Measurements from ENCODE around the gene GSC2. TPM values are rescaled to one million over a fixed set of nuclear protein-coding genes. Genes with fewer than 3 reads are reported as not detected.

The GSC2 gene, protein sequence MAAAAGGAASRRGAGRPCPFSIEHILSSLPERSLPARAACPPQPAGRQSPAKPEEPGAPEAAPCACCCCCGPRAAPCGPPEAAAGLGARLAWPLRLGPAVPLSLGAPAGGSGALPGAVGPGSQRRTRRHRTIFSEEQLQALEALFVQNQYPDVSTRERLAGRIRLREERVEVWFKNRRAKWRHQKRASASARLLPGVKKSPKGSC
- not detected for polyA plus RNA-seq (2013, experiment 1 of 4)
- not detected for polyA plus RNA-seq (2013, experiment 2 of 4)
- polyA plus RNA-seq (2013, experiment 3 of 4) = not detected
- polyA plus RNA-seq (2013, experiment 4 of 4) = not detected

- H3K4me1 ChIP-seq (ENCODE audit: control insufficient read depth, insufficient read depth, low read length) = no peaks in the 10 kb centered on the region
- no peak within 1 kb of the TSS for H3K27ac ChIP-seq (ENCODE audit: insufficient read depth, low read depth, low read length, poor library complexity, severe bottlenecking)
- 4% methylated on average over 59 of the region's 59 CpGs for WGBS, 2 experiments
- H3K27me3 ChIP-seq (ENCODE audit: control insufficient read depth, insufficient read depth, low read length, poor library complexity, severe bottlenecking) = peaks cover 86% of the 10 kb centered on the region
- no peak within 1 kb of the TSS for H3K4me3 ChIP-seq (ENCODE audit: insufficient read depth, low read depth, low read length)
- H3K36me3 ChIP-seq (ENCODE audit: control insufficient read depth, insufficient read depth, low read length) = no peaks in the 10 kb centered on the region
- H3K9me3 ChIP-seq (ENCODE audit: control insufficient read depth, low read length) = no peaks in the 10 kb centered on the region
Observed at GRCh38 chr22:19149991-19150390, at the start of gene GSC2. Gene GSC2, minus strand, starts transcription at chr22:19150292. Its CDS starts 9 bp downstream, at chr22:19150283.

DNA sequence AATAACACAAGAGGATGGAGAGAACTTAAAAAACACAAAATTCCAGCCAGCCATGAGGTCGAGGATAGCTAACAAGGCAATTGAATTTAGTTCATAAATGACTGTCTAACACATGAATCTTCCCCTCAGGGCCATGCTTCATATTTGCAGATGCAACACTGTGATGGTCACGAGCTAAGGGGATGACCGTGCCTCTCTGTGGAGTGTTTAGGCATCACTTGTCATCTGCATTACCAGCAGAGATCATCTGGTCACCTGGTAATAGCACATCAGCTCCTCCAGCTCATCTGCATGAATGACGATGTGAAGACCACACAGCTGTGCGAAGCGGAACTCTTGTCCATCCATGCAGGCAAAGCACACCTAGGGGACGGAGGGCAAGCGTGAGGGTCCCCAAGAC lies 49.4 kb upstream of the GSC2 start:
- Histone ChIP-seq H3K4me3 (ENCODE audit: insufficient read depth, low read depth, low read length) (no peak overlapping the region), H3K4me1 (ENCODE audit: control insufficient read depth, insufficient read depth, low read length) (no peaks in the 10 kb centered on the region), H3K27ac (ENCODE audit: insufficient read depth, low read depth, low read length, poor library complexity, severe bottlenecking) (no peak overlapping the region), H3K27me3 (ENCODE audit: control insufficient read depth, insufficient read depth, low read length, poor library complexity, severe bottlenecking) (no peaks in the 10 kb centered on the region), H3K36me3 (ENCODE audit: control insufficient read depth, insufficient read depth, low read length) (no peaks in the 10 kb centered on the region), H3K9me3 (ENCODE audit: control insufficient read depth, low read length) (no peaks in the 10 kb centered on the region)
- 96 to 97% methylated on average over 8 of the region's 8 CpGs for WGBS, 2 experiments

DNA sequence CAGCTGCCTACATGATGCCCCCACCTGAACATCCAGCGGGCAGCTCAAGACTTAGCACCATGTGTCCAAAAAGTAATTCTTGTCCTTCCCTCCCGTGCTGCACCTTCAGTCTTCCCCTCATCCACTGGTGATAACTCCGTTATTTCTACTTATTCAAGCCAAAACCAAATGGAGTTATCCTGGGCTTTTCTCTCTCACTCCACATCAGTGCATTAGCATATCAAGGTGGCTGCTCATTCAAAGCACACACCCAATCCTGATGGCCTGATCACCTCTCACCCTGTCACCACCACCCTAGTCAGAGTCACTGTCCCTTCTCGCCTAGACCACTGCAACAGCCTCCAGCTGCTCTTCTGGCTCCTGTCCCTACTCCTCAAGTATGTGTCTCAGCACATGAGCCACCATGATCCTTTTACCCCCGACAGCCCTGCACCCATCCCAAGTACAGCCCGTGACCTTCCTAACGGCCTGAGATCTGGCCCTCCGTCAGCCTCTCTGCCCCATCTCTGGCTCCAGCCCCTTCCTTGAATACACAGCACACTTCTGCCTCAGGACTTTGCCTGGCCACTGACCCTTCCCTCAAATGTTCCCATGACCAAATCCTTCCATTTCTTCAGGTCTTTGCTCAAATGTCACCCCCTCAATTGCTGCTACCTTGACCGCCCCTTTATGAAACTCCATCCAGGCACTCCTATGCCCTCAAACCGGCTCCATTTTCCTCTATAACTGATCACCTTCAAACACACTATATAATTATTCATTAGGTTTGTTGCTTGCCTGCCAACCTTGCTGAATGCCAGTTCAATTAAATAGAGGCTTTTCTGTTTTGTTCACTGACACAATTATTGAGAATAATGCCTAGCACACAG lies 48.1 kb upstream of the GSC2 start:
- no peak overlapping the region for H3K27ac ChIP-seq (ENCODE audit: insufficient read depth, low read depth, low read length, poor library complexity, severe bottlenecking)
- H3K4me3 ChIP-seq (ENCODE audit: insufficient read depth, low read depth, low read length) = no peak overlapping the region
- no peaks in the 10 kb centered on the region for H3K9me3 ChIP-seq (ENCODE audit: control insufficient read depth, low read length)
- H3K27me3 ChIP-seq (ENCODE audit: control insufficient read depth, insufficient read depth, low read length, poor library complexity, severe bottlenecking) = no peaks in the 10 kb centered on the region
- H3K36me3 ChIP-seq (ENCODE audit: control insufficient read depth, insufficient read depth, low read length) = no peaks in the 10 kb centered on the region
- 93% methylated on average over 10 of the region's 10 CpGs for WGBS, 2 experiments
- H3K4me1 ChIP-seq (ENCODE audit: control insufficient read depth, insufficient read depth, low read length) = no peaks in the 10 kb centered on the region

- H3K4me3 ChIP-seq (ENCODE audit: insufficient read depth, low read depth, low read length) = no peak overlapping the region
- H3K27ac ChIP-seq (ENCODE audit: insufficient read depth, low read depth, low read length, poor library complexity, severe bottlenecking) = no peak overlapping the region
- WGBS, 2 experiments = 88 to 89% methylated on average over 11 of the region's 11 CpGs
- H3K36me3 ChIP-seq (ENCODE audit: control insufficient read depth, insufficient read depth, low read length) = no peaks in the 10 kb centered on the region
- H3K27me3 ChIP-seq (ENCODE audit: control insufficient read depth, insufficient read depth, low read length, poor library complexity, severe bottlenecking) = no peaks in the 10 kb centered on the region
- H3K4me1 ChIP-seq (ENCODE audit: control insufficient read depth, insufficient read depth, low read length) = no peaks in the 10 kb centered on the region
- no peaks in the 10 kb centered on the region for H3K9me3 ChIP-seq (ENCODE audit: control insufficient read depth, low read length)
Observed at GRCh38 chr22:19196841-19197612, 46.9 kb upstream of the GSC2 start.

GRCh38 chr22:19195796-19196731 lies 46.0 kb upstream of the GSC2 start:
- Histone ChIP-seq H3K27ac (ENCODE audit: insufficient read depth, low read depth, low read length, poor library complexity, severe bottlenecking) (no peak overlapping the region), H3K4me3 (ENCODE audit: insufficient read depth, low read depth, low read length) (no peak overlapping the region), H3K4me1 (ENCODE audit: control insufficient read depth, insufficient read depth, low read length) (no peaks in the 10 kb centered on the region), H3K9me3 (ENCODE audit: control insufficient read depth, low read length) (no peaks in the 10 kb centered on the region), H3K36me3 (ENCODE audit: control insufficient read depth, insufficient read depth, low read length) (no peaks in the 10 kb centered on the region), H3K27me3 (ENCODE audit: control insufficient read depth, insufficient read depth, low read length, poor library complexity, severe bottlenecking) (no peaks in the 10 kb centered on the region)
- WGBS, 2 experiments = 94 to 95% methylated on average over 23 of the region's 23 CpGs

DNA sequence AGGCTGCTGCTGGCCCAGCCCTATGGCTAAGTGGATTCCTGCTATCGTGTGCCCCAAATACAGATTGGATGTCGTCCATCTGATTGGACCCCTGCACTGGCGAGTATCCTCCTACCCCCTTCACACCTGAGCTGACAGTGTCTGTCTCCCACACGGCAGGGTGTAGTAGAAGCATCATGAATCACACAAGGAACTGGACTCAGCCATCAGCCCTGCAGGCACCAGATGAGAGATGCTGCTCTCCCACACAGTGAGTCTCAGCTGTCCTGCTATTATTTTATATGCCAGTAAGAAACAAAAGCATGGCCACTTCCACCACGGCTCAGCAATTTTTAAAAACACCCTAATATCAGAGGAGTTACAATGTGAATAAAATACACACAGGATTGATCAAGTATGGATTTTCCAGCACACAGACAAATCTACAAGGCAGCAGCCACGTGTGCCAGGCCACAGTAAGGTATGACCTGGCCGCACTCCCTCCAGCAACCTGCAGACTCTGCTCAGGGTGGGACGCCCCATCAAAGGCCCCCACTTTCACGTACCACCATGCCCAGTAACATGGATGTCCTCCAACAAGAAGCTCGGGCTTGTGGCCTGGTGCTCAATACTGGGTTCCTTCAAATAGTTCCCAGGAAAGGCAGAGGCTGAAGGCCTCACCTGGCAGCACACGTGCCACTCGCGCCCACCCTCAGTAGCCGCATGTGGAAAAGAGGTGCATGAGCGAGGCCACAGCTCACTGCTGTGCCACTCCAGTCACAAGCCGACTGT lies 44.9 kb upstream of the GSC2 start:
- WGBS, 2 experiments = 94% methylated on average over 16 of the region's 16 CpGs
- Histone ChIP-seq H3K27ac (ENCODE audit: insufficient read depth, low read depth, low read length, poor library complexity, severe bottlenecking) (no peak overlapping the region), H3K4me1 (ENCODE audit: control insufficient read depth, insufficient read depth, low read length) (no peaks in the 10 kb centered on the region), H3K36me3 (ENCODE audit: control insufficient read depth, insufficient read depth, low read length) (no peaks in the 10 kb centered on the region), H3K4me3 (ENCODE audit: insufficient read depth, low read depth, low read length) (no peak overlapping the region), H3K9me3 (ENCODE audit: control insufficient read depth, low read length) (no peaks in the 10 kb centered on the region), H3K27me3 (ENCODE audit: control insufficient read depth, insufficient read depth, low read length, poor library complexity, severe bottlenecking) (no peaks in the 10 kb centered on the region)

DNA sequence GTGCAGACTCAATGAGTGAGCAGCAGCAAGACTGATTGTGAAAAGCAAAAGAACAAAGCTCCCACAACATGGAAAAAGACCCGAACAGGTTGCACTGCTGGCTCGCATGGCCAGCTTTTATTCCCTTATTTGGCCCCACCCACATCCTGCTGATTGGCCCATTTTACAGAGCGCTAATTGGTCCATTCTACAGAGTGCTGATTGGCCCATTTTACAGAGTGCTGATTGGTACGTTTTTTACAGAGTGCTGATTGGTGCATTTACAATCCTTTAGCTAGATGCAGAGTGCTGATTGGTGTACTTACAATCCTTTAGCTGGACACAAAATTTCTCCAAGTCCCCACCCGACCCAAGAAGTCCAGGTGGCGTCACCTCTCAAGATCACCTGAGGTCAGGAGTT lies 43.8 kb upstream of the GSC2 start:
- H3K27ac ChIP-seq (ENCODE audit: insufficient read depth, low read depth, low read length, poor library complexity, severe bottlenecking) = no peak overlapping the region
- no peaks in the 10 kb centered on the region for H3K36me3 ChIP-seq (ENCODE audit: control insufficient read depth, insufficient read depth, low read length)
- H3K27me3 ChIP-seq (ENCODE audit: control insufficient read depth, insufficient read depth, low read length, poor library complexity, severe bottlenecking) = no peaks in the 10 kb centered on the region
- no peaks in the 10 kb centered on the region for H3K4me1 ChIP-seq (ENCODE audit: control insufficient read depth, insufficient read depth, low read length)
- no peak overlapping the region for H3K4me3 ChIP-seq (ENCODE audit: insufficient read depth, low read depth, low read length)
- H3K9me3 ChIP-seq (ENCODE audit: control insufficient read depth, low read length) = no peaks in the 10 kb centered on the region
- 93 to 97% methylated on average over 6 of the region's 6 CpGs for WGBS, 2 experiments

DNA sequence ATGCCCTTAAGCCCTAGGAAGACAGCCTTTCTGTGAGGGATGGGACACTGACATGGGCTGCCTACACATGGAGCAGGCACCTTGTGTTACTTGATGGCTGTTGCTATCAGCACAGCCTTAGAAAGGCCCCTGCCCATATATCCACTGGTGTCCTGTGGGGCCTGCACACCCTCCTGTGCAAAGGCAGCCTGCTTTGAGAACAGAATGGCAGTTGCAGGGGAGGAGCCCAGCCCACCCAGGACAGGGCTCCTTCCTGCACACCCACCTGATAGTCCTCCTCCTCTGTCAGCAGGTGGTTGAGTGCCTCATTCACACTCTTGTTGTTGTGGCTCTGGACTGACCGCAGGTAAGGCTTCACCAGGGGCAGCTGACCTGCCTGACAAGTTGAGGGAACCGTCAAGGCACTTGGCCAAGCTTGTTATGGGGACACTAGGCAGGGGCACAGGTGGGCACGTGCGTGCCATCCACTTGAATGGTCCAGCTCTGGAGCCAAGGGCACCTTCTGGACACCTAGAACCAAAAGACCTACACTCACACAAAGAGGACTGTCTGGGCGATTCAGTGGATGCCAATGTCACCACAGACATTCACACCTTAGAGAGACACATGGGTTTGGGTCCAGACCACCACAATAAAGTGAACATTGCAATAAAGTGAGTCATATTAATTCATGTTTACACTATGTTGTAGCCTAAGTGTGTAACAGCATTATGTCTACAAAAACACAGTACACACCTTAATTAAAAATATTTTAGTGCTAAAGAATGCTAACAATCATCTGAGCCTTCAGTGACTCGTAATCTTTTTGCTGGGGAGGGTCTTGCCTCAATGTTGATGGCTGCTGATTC lies 37.8 kb upstream of the GSC2 start:
- H3K4me3 ChIP-seq (ENCODE audit: insufficient read depth, low read depth, low read length) = no peak overlapping the region
- H3K9me3 ChIP-seq (ENCODE audit: control insufficient read depth, low read length) = no peaks in the 10 kb centered on the region
- no peaks in the 10 kb centered on the region for H3K27me3 ChIP-seq (ENCODE audit: control insufficient read depth, insufficient read depth, low read length, poor library complexity, severe bottlenecking)
- no peaks in the 10 kb centered on the region for H3K4me1 ChIP-seq (ENCODE audit: control insufficient read depth, insufficient read depth, low read length)
- no peak overlapping the region for H3K27ac ChIP-seq (ENCODE audit: insufficient read depth, low read depth, low read length, poor library complexity, severe bottlenecking)
- WGBS, 2 experiments = 92 to 94% methylated on average over 6 of the region's 6 CpGs
- no peaks in the 10 kb centered on the region for H3K36me3 ChIP-seq (ENCODE audit: control insufficient read depth, insufficient read depth, low read length)

All from ectodermal cell (in vitro differentiated cells).